Measurements from ENCODE around the gene NPSR1.

NPSR1 gene, protein sequence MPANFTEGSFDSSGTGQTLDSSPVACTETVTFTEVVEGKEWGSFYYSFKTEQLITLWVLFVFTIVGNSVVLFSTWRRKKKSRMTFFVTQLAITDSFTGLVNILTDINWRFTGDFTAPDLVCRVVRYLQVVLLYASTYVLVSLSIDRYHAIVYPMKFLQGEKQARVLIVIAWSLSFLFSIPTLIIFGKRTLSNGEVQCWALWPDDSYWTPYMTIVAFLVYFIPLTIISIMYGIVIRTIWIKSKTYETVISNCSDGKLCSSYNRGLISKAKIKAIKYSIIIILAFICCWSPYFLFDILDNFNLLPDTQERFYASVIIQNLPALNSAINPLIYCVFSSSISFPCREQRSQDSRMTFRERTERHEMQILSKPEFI

DNA sequence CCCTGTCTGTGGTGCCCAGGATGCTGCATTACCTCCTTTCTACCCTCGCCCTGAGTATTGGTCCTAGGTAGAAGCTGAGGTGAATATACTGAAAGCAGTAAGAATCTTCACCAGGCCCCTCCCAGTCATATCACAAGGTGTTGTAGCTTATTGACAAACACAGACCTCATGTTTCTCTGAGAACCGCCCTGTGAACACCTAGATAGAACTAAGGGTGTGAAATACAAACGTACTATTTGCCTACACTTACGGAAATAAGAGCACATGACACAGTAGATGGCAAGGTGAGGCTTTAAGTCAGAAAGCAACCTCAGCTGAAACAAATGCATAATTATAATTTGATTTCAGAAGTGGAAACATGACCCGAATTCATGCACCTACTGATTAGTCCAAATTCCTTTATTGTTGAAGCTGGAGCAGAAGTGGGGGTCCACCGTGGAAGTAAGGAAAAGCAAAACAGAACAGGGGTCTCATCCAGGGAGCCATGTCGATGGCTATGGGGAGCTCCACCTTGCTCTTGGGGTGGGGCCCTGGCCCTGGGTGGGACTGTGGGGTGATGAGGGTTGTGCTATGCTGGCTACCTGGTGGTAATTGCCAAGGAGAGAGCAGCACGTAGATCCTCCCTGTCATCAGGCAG lies at the start of gene NPSR1:
TSS of gene NPSR1 (plus strand) at position 587 of the 637 bp plus-strand sequence. CDS start 195 bp downstream, outside the sequence.
- CTCF ChIA-PET = no interaction called here
- TF ChIP-seq ZNF384 (IDR thresholded peaks at IDR 0.05) (no peak), LEF1 (IDR thresholded peaks at IDR 0.05; ENCODE audit: borderline replicate concordance) (no peak), BHLHE40 (IDR thresholded peaks at IDR 0.05; ENCODE audit: borderline replicate concordance) (no peak), TARDBP (IDR thresholded peaks at IDR 0.05) (no peak), L3MBTL2 (conservative IDR thresholded peaks at IDR 0.05) (no peak), CTBP1 (IDR thresholded peaks at IDR 0.05; ENCODE audit: borderline replicate concordance) (no peak), ARNT (IDR thresholded peaks at IDR 0.05) (no peak), NFRKB (IDR thresholded peaks at IDR 0.05) (no peak), HDGF (IDR thresholded peaks at IDR 0.05; ENCODE audit: borderline replicate concordance) (no peak), SUZ12 (IDR thresholded peaks at IDR 0.05) (no peak), FOXA1 (IDR thresholded peaks at IDR 0.05) (no peak), ELF4 (IDR thresholded peaks at IDR 0.05) (no peak), FOXK2 (IDR thresholded peaks at IDR 0.05) (no peak), FOXM1 (IDR thresholded peaks at IDR 0.05; ENCODE audit: borderline replicate concordance) (no peak)
- TF ChIP-seq, protein P1, sequence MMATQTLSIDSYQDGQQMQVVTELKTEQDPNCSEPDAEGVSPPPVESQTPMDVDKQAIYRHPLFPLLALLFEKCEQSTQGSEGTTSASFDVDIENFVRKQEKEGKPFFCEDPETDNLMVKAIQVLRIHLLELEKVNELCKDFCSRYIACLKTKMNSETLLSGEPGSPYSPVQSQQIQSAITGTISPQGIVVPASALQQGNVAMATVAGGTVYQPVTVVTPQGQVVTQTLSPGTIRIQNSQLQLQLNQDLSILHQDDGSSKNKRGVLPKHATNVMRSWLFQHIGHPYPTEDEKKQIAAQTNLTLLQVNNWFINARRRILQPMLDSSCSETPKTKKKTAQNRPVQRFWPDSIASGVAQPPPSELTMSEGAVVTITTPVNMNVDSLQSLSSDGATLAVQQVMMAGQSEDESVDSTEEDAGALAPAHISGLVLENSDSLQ (IDR thresholded peaks at IDR 0.05) = no peak

DNA sequence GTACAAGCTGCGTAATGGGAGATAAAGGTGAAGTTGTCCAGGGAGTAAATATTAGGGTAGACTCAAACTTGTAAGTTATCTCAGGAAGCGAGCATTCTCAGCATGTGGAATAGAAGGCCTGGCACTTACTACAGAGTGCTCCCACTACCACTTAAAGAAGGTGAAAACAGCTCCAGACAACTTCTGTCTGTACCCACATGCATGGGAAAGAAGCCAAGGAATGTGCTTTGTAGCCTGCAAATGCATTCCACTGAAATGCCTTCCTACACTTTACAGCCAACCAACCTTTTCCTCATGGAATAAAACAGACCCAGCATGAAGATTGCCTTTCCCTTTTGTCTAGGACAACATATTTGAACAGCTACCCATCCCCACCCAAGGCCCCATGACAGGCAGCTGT lies 45.4 kb upstream of the NPSR1 start:
- no peak for DNase-seq (ENCODE audit: extremely low spot score)
- ChIA-PET CTCF (no interaction called here), POLR2A (no interaction called here)
- TF ChIP-seq FOXM1 (IDR thresholded peaks at IDR 0.05; ENCODE audit: borderline replicate concordance) = no peak
- TF ChIP-seq ZNF384 (IDR thresholded peaks at IDR 0.05) = no peak
- TF ChIP-seq SP1 (IDR thresholded peaks at IDR 0.05) = no peak
- TF ChIP-seq SUZ12 (IDR thresholded peaks at IDR 0.05) = no peak
- no peak for TF ChIP-seq ARNT (IDR thresholded peaks at IDR 0.05)
- TF ChIP-seq FOXK2 (IDR thresholded peaks at IDR 0.05) = no peak
- TF ChIP-seq HDGF (IDR thresholded peaks at IDR 0.05; ENCODE audit: borderline replicate concordance) = no peak
- TF ChIP-seq, protein P1 (IDR thresholded peaks at IDR 0.05) = no peak
- TF ChIP-seq TARDBP (IDR thresholded peaks at IDR 0.05) = no peak
- no peak for TF ChIP-seq CTBP1 (IDR thresholded peaks at IDR 0.05; ENCODE audit: borderline replicate concordance)
- TF ChIP-seq LEF1 (IDR thresholded peaks at IDR 0.05; ENCODE audit: borderline replicate concordance) = no peak
- TF ChIP-seq ELF4 (IDR thresholded peaks at IDR 0.05) = no peak
- no peak for TF ChIP-seq FOXA1 (IDR thresholded peaks at IDR 0.05)
- TF ChIP-seq BHLHE40 (IDR thresholded peaks at IDR 0.05; ENCODE audit: borderline replicate concordance) = no peak
- no peak for TF ChIP-seq NFRKB (IDR thresholded peaks at IDR 0.05)
- no peak for TF ChIP-seq L3MBTL2 (conservative IDR thresholded peaks at IDR 0.05)

More for the DNA sequence above, at the start of gene NPSR1:
- POLR2A ChIA-PET = no interaction called here
- DNase-seq (ENCODE audit: extremely low spot score) = no peak

DNA sequence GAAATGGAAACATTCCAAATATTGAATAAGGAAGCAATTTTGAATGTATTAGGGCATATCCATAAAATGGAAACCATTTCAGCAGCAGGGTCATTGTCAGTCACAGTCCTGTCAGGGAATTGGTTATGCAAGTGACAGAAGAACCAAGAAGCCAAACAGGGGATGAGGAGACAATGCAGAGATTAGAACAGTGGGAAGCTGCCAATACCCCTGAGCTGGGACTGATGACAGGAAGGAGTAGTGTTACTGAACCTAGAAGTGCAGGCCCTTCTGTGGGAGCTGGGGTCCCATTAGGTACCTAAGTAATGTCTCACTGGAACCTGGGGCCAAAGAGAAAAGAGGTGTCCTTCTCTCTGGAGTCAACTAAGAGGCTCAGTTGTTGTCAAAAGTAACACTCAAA lies 37.6 kb upstream of the NPSR1 start:
- DNase-seq (ENCODE audit: extremely low spot score) = no peak
- ChIA-PET CTCF (interaction anchor here (0.6 to 1.1 kb wide), 2 partner anchors 32 to 299 kb away, joined by 3 read pairs; no protein-coding TSS in a partner anchor), POLR2A (no interaction called here)
- TF ChIP-seq NFRKB (IDR thresholded peaks at IDR 0.05) = no peak
- no peak for TF ChIP-seq SP1 (IDR thresholded peaks at IDR 0.05)
- no peak for TF ChIP-seq CTBP1 (IDR thresholded peaks at IDR 0.05; ENCODE audit: borderline replicate concordance)
- TF ChIP-seq BHLHE40 (IDR thresholded peaks at IDR 0.05; ENCODE audit: borderline replicate concordance) = no peak
- no peak for TF ChIP-seq FOXA1 (IDR thresholded peaks at IDR 0.05)
- TF ChIP-seq FOXK2 (IDR thresholded peaks at IDR 0.05) = no peak
- no peak for TF ChIP-seq SUZ12 (IDR thresholded peaks at IDR 0.05)
- no peak for TF ChIP-seq TARDBP (IDR thresholded peaks at IDR 0.05)
- TF ChIP-seq HDGF (IDR thresholded peaks at IDR 0.05; ENCODE audit: borderline replicate concordance) = no peak
- TF ChIP-seq ARNT (IDR thresholded peaks at IDR 0.05) = no peak
- no peak for TF ChIP-seq L3MBTL2 (conservative IDR thresholded peaks at IDR 0.05)
- no peak for TF ChIP-seq ZNF384 (IDR thresholded peaks at IDR 0.05)
- no peak for TF ChIP-seq FOXM1 (IDR thresholded peaks at IDR 0.05; ENCODE audit: borderline replicate concordance)
- TF ChIP-seq, protein P1 (IDR thresholded peaks at IDR 0.05) = no peak
- no peak for TF ChIP-seq ELF4 (IDR thresholded peaks at IDR 0.05)
- TF ChIP-seq LEF1 (IDR thresholded peaks at IDR 0.05; ENCODE audit: borderline replicate concordance) = no peak

DNA sequence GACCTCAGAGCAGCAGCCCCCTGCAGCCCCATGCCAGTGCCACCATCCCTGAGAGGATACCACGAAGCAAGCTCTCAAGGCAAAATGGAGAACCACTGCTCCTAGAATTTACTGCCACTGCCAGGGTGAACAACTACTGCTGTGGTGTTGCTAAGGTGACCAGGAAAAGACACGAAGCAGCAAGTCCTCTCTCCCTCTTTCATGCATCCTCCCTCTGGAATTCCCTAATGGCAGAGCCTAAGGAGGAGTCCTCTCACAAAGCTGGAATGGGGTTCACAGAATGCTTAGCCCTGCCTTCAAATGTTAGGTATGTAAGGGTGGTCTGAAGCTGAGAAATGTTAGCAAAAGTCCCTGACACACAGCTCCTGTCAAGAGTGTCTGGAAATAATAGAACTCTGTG lies 35.8 kb upstream of the NPSR1 start:
- ChIA-PET CTCF (no interaction called here), POLR2A (no interaction called here)
- TF ChIP-seq SP1 (IDR thresholded peaks at IDR 0.05) (no peak), TARDBP (IDR thresholded peaks at IDR 0.05) (no peak), ARNT (IDR thresholded peaks at IDR 0.05) (no peak), LEF1 (IDR thresholded peaks at IDR 0.05; ENCODE audit: borderline replicate concordance) (no peak), NFRKB (IDR thresholded peaks at IDR 0.05) (no peak), FOXK2 (IDR thresholded peaks at IDR 0.05) (no peak), BHLHE40 (IDR thresholded peaks at IDR 0.05; ENCODE audit: borderline replicate concordance) (no peak), SUZ12 (IDR thresholded peaks at IDR 0.05) (no peak), L3MBTL2 (conservative IDR thresholded peaks at IDR 0.05) (no peak), ZNF384 (IDR thresholded peaks at IDR 0.05) (no peak), FOXA1 (IDR thresholded peaks at IDR 0.05) (no peak), HDGF (IDR thresholded peaks at IDR 0.05; ENCODE audit: borderline replicate concordance) (no peak), FOXM1 (IDR thresholded peaks at IDR 0.05; ENCODE audit: borderline replicate concordance) (no peak), ELF4 (IDR thresholded peaks at IDR 0.05) (no peak)
- TF ChIP-seq, protein P1 (IDR thresholded peaks at IDR 0.05) = no peak
- no peak for DNase-seq (ENCODE audit: extremely low spot score)
